Measurements from ENCODE around the gene LIMS2. TPM values are rescaled to one million over a fixed set of nuclear protein-coding genes. Genes with fewer than 3 reads are reported as not detected.

Gene LIMS2
- total RNA-seq, 1 experiment from 2014 or later = 8.9 TPM

DNA sequence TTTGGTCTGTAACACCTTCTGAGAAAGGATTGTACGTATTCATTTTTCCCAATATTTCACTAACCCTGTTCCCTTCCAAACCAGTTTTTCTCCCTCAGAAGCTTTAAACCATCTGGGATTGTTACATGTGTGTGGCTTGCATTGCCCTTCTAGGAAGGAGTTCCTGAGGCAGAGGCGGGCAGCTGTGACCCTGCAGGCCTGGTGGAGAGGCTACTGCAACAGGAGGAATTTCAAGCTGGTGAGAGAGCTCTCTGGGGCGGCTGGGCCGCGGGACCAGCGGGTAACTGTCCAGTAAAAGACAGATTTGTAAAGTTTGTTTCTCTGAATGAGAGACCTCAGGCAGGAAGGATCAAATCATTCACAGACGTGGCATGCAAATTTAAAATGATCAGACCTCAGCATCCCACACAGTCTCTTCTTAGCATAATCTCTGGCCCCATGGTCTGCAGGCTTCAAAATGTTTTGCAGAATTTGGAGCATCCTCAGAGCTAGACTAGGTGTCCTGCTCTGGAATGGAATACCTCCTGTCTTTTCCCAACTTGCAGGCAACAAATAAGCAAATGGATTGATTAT, 69.6 kb downstream of the LIMS2 start:
- peaks cover 11% of the 10 kb centered on the region; the same call in 1 of the 2 replicates for H3K9me3 ChIP-seq (ENCODE audit: control insufficient read depth, insufficient read depth, low read depth, low read length)
- POLR2A ChIA-PET = no interaction called here
- no peak overlapping the region for H3K4me3 ChIP-seq (ENCODE audit: low read depth in 2 of 2, low read length in 2 of 2)
- BruUV-seq (replicated peaks) = no TSS peak
- no peak overlapping the region for H3K27ac ChIP-seq (ENCODE audit: low read length)
- in situ Hi-C loops (cut with HindIII; ENCODE audit: low pct_unique_long_range_greater_than_20kb, low sequenced_read_pairs) = no loop called here
- H3K27me3 ChIP-seq (ENCODE audit: control insufficient read depth, insufficient read depth, low read length) = no peaks in the 10 kb centered on the region
- TF ChIP-seq SIN3A (IDR thresholded peaks at IDR 0.05; ENCODE audit: borderline replicate concordance, insufficient read depth, low read depth, low read length) = no peak
- TF ChIP-seq, protein P1, sequence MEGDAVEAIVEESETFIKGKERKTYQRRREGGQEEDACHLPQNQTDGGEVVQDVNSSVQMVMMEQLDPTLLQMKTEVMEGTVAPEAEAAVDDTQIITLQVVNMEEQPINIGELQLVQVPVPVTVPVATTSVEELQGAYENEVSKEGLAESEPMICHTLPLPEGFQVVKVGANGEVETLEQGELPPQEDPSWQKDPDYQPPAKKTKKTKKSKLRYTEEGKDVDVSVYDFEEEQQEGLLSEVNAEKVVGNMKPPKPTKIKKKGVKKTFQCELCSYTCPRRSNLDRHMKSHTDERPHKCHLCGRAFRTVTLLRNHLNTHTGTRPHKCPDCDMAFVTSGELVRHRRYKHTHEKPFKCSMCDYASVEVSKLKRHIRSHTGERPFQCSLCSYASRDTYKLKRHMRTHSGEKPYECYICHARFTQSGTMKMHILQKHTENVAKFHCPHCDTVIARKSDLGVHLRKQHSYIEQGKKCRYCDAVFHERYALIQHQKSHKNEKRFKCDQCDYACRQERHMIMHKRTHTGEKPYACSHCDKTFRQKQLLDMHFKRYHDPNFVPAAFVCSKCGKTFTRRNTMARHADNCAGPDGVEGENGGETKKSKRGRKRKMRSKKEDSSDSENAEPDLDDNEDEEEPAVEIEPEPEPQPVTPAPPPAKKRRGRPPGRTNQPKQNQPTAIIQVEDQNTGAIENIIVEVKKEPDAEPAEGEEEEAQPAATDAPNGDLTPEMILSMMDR (IDR thresholded peaks at IDR 0.05) = no peak
- TF ChIP-seq TCF7L2 (IDR thresholded peaks at IDR 0.05; ENCODE audit: low read depth, low read length) = no peak
- no peak for TF ChIP-seq POLR2AphosphoS5 (IDR thresholded peaks at IDR 0.05; ENCODE audit: low read depth, low read length)
- TF ChIP-seq, protein P2, sequence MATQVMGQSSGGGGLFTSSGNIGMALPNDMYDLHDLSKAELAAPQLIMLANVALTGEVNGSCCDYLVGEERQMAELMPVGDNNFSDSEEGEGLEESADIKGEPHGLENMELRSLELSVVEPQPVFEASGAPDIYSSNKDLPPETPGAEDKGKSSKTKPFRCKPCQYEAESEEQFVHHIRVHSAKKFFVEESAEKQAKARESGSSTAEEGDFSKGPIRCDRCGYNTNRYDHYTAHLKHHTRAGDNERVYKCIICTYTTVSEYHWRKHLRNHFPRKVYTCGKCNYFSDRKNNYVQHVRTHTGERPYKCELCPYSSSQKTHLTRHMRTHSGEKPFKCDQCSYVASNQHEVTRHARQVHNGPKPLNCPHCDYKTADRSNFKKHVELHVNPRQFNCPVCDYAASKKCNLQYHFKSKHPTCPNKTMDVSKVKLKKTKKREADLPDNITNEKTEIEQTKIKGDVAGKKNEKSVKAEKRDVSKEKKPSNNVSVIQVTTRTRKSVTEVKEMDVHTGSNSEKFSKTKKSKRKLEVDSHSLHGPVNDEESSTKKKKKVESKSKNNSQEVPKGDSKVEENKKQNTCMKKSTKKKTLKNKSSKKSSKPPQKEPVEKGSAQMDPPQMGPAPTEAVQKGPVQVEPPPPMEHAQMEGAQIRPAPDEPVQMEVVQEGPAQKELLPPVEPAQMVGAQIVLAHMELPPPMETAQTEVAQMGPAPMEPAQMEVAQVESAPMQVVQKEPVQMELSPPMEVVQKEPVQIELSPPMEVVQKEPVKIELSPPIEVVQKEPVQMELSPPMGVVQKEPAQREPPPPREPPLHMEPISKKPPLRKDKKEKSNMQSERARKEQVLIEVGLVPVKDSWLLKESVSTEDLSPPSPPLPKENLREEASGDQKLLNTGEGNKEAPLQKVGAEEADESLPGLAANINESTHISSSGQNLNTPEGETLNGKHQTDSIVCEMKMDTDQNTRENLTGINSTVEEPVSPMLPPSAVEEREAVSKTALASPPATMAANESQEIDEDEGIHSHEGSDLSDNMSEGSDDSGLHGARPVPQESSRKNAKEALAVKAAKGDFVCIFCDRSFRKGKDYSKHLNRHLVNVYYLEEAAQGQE (IDR thresholded peaks at IDR 0.05; ENCODE audit: insufficient read depth in 1 of 2, low read depth in 2 of 2, low read length in 1 of 2) = no peak
- no peaks in the 10 kb centered on the region for H3K4me1 ChIP-seq (ENCODE audit: control insufficient read depth, insufficient read depth, low read length)
- intact Hi-C loops (cut with micrococcal nuclease; ENCODE audit: unreplicated experiment) = no loop called here
- CTCF ChIA-PET = interaction anchor here (1.4 kb wide), 1 partner anchor 15 kb away, joined by 6 read pairs; no protein-coding TSS in a partner anchor
- H3K36me3 ChIP-seq (ENCODE audit: control insufficient read depth, insufficient read depth, low read length) = no peaks in the 10 kb centered on the region
- no peak for DNase-seq (ENCODE audit: low read depth, low spot score)
- no peak for ATAC-seq

DNA sequence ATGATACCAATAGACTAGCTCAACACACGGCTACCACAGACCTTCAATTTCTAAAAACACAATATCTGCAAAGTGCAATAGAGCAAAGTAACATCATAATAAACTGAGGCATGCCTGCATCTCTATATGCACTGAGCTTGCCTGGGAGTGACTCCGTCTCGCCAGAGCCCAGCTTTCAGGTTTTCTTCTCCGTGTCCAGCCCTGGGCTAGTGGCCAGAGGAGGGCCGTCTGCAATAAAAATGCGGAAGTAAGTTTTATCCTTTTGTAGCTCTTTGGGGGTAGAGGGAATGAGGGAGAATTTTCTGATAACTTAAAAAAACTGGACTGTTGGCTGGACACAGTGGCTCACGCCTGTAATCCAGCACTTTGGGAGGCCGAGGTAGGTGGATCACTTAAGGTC, 70.3 kb downstream of the LIMS2 start:
- no TSS peak for BruUV-seq (replicated peaks)
- ATAC-seq (no peak), DNase-seq (ENCODE audit: low read depth, low spot score) (no peak)
- ChIA-PET POLR2A (no interaction called here), CTCF (interaction anchor here (0.6 to 1.4 kb wide), 2 partner anchors 14 to 18 kb away, joined by 3 to 6 read pairs; no protein-coding TSS in a partner anchor)
- no peaks in the 10 kb centered on the region for H3K27me3 ChIP-seq (ENCODE audit: control insufficient read depth, insufficient read depth, low read length)
- no peaks in the 10 kb centered on the region for H3K4me1 ChIP-seq (ENCODE audit: control insufficient read depth, insufficient read depth, low read length)
- TF ChIP-seq TCF7L2 (IDR thresholded peaks at IDR 0.05; ENCODE audit: low read depth, low read length) = no peak
- TF ChIP-seq, protein P1 (IDR thresholded peaks at IDR 0.05) = no peak
- TF ChIP-seq, protein P2 (IDR thresholded peaks at IDR 0.05; ENCODE audit: insufficient read depth in 1 of 2, low read depth in 2 of 2, low read length in 1 of 2) = no peak
- no peak for TF ChIP-seq SIN3A (IDR thresholded peaks at IDR 0.05; ENCODE audit: borderline replicate concordance, insufficient read depth, low read depth, low read length)
- no peak for TF ChIP-seq POLR2AphosphoS5 (IDR thresholded peaks at IDR 0.05; ENCODE audit: low read depth, low read length)
- no peak overlapping the region for H3K4me3 ChIP-seq (ENCODE audit: low read depth in 2 of 2, low read length in 2 of 2)
- no peak overlapping the region for H3K27ac ChIP-seq (ENCODE audit: low read length)
- in situ Hi-C loops (cut with HindIII; ENCODE audit: low pct_unique_long_range_greater_than_20kb, low sequenced_read_pairs) = no loop called here
- no peaks in the 10 kb centered on the region for H3K36me3 ChIP-seq (ENCODE audit: control insufficient read depth, insufficient read depth, low read length)
- intact Hi-C loops (cut with micrococcal nuclease; ENCODE audit: unreplicated experiment) = no loop called here
- peaks cover 11% of the 10 kb centered on the region; the same call in 1 of the 2 replicates for H3K9me3 ChIP-seq (ENCODE audit: control insufficient read depth, insufficient read depth, low read depth, low read length)

Measured in Panc1 (cell line).